HG03066 (cell line): Measurements from ENCODE around the gene MAP2K3.

Experiments used
- ATAC-seq: cut with Tn5 transposase; IDR thresholded peaks from one replicate; pipeline ENCODE4 v1.9.1; 2021; ENCODE audit warnings: low read depth; ENCODE audit not compliant: unreplicated experiment

MAP2K3 gene

GRCh38 chr17:21284319-21285163, at the start of gene MAP2K3:
Gene MAP2K3, plus strand, starts transcription at chr17:21284711. Its CDS starts 210 bp downstream, at chr17:21284921.
- peak; percentile 72 for ATAC-seq

- no peak for ATAC-seq
These were observed 48.6 kb upstream of the MAP2K3 start for GRCh38 chr17:21235921-21236320.

- ATAC-seq = no peak
These were observed 44.7 kb upstream of the MAP2K3 start for GRCh38 chr17:21239680-21240368.

DNA sequence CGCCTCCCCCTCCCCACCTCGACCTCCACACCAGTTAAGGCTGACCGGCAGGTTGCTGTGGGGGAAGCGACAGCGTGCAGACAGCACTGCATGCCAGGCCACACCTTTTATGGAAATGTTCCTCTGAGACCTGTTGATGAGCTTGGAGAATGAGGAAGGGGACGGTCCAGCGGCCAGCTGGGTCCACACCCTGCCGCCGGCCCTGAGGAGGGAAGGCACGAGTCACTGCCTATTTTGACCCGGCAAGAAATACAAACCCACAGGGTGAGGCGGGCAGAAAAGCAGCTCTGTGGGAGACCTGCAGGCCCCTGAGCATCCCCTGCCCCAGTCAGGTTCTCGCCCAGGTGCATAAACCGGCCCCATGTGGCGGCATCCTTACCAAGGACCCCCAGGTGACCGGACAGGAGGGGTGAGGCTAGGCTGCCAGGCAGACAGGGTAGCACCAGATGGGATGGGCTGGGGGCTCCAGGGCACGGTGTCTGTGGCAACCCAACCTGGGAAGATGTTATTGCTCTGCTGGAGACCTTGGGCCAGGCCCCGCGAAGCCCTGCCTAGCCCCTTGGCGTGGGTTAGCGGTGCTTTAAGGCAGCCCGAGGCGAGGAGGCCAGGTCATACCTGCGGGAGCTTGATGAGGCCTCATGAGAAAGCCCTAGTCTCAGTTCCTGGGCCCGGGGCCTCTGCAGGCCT, 44.0 kb upstream of the MAP2K3 start:
- no peak for ATAC-seq

- no peak for ATAC-seq
These were observed 42.9 kb upstream of the MAP2K3 start for GRCh38 chr17:21241564-21241963.

GRCh38 chr17:21242026-21242697, 42.3 kb upstream of the MAP2K3 start:
- no peak for ATAC-seq

- no peak for ATAC-seq
These were observed 41.6 kb upstream of the MAP2K3 start for GRCh38 chr17:21242780-21243515.

- ATAC-seq = no peak
These were observed 40.8 kb upstream of the MAP2K3 start for GRCh38 chr17:21243516-21244303.

- ATAC-seq = no peak
These were observed 38.8 kb upstream of the MAP2K3 start for GRCh38 chr17:21245639-21246084.

DNA sequence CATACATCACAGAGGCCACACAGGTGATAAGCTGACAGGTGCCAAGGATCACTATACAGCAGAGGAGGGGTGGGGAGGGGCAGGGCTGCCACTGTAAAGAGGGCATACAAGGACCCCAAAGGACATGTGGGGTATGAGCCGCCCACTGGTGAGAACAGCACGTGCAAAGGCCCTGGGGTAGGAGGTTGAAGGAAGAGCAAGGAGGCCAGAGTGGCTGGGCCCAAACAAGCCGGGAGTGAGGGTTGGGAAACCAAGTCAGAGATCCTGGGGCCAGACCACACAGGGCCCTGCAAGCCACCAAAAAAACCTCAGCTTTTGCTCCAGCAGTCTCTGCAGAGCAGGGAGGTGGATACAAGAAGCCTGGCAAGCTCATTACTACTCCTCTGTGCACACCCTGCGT, 37.8 kb upstream of the MAP2K3 start:
- no peak for ATAC-seq

- ATAC-seq = no peak
These were observed 36.8 kb upstream of the MAP2K3 start for GRCh38 chr17:21247552-21248258.

DNA sequence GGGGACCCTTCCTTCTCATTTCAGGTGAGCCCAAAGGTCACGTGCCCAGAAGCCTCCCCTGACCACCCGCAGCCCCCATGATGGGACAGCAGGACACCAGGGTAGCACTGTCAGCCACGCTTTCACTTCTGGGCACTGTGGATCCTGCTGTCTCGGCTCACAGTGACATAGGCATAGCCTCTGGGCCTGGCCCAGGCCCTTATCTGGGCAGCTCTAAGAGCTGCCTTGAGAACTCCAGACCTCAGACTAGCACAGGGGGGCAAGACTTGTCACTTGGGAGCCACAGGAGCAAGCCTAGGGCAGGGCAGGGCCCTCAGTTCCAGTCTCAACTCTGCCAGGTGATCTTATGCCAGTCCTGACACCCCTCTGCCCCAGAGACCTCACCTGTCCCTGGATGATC, 36.0 kb upstream of the MAP2K3 start:
- ATAC-seq = no peak

GRCh38 chr17:21249086-21249795, 35.3 kb upstream of the MAP2K3 start:
- no peak for ATAC-seq

DNA sequence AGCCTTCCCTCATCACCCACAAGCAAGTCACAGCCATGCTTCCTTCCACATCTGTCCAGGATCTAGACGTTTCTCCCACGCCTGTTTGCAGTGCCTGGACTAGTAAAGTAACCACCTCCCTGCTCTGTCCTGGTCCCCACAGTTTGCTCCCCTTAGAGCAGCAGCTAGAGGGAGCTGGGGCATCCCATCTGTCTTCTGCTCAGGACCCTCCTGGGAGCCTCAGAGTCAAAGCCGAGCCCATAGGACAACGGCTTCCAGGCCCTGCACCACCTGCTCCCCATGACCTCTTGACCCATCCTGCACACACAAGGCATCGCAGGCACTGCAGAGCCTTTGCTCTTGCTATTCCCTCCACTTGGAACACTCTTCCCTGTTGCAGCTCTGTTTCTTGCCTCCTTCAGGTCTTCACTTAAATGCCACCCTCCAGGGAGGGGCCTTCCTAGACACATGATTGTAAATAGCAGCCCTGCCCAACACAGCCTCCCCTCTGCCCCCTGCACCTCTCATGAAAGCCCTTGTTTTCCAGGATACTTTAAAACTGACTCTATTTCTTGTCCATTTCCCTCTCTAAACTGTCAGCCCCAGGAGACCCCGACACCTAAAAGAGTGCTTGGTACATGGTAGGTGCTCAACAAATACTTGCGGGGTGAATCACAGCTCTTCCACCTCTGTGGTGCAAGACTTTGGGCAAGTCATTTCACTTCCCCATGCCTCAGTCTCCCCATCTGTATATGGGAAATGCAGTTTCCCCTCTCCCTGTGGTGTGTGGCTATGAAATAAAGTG, 34.4 kb upstream of the MAP2K3 start:
- no peak for ATAC-seq

DNA sequence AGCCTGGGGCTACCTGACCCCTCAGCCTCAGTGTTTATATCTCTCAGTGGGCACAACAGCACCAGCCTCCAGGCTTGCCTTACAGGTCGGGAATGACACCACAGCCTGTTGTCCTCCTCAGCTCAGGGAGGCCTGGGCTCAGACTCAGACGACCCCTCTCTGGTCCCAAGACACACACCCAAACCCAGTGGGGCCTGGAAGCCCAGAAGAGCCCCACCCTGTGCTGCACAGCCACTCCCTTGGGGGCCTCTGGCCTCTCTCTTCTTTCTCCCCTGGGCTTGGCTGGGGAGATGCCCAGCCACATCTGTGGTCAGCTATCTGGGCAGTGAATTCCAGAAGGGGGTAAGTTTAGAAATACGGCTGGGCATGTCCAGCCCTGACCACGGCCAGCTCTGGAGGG, 33.7 kb upstream of the MAP2K3 start:
- no peak for ATAC-seq

GRCh38 chr17:21251337-21252010, 33.0 kb upstream of the MAP2K3 start:
- no peak for ATAC-seq

- ATAC-seq = no peak
These were observed 32.2 kb upstream of the MAP2K3 start for GRCh38 chr17:21252289-21252795.
